K562 (cell line): ENCODE results near the gene RYR1. TPM values are rescaled to one million over a fixed set of nuclear protein-coding genes. Genes with fewer than 3 reads are reported as not detected.

ENCODE experiments used
- ATAC-seq: fragments of 200-7000 bp; cut with Tn5 transposase; 3 replicates; pipeline ENCODE4 v1.9.1; 2020; ENCODE audit warnings: moderate library complexity
- BruUV-seq: library from RNA; stranded (reverse); fragments of 400-500 nt; replicated peaks from 2 replicates; lab custom pipeline; 2021; lab: Mats Ljungman, UMichigan
- CTCF ChIA-PET: fragments of 300-600 bp; formaldehyde crosslinking; extraction: SDS; loops from one replicate; lab custom pipeline; 2021; ENCODE audit warnings: low intra/inter-chr PET ratio; lab: Yijun Ruan, JAX
- POLR2A ChIA-PET: fragments of 300-600, 350-650 bp; sonication (Branson Sonifier 250); formaldehyde crosslinking; extraction: SDS; loops from one replicate; lab custom pipeline; 2021; ENCODE audit warnings: antibody characterized with exemption, inconsistent platforms; lab: Yijun Ruan, JAX
- DNase-seq, 4 experiments: peaks; one replicate each; pipeline versions ENCODE4 v3.0.0 to v3.0.0-alpha.2; 2011 to 2018; ENCODE audit warnings: low spot score in 3 of 4, mixed read lengths in 3 of 4; ENCODE audit errors: extremely low read depth in 1 of 4
- FAIRE-seq: peaks from 2 replicates; lab custom pipeline; 2011; peaks lifted over from hg19 to GRCh38; lab: Jason Lieb, UNC
- H2AFZ ChIP-seq: 2 replicates; pipeline ENCODE4 v1.6.0; 2011; ENCODE audit warnings: low read depth, low read length, control low read depth, inconsistent platforms
- H3K27ac ChIP-seq: fragments of 200-600 bp; 3 replicates; pipeline ENCODE4 v1.8.0; 2011; ENCODE audit warnings: low read depth, mild to moderate bottlenecking, control low read depth, inconsistent platforms, low read length, moderate library complexity, mixed read lengths; ENCODE audit errors: extremely low read depth
- H3K27me3 ChIP-seq, 2 experiments: fragments of 300-600 bp in 1 of 2; 2 replicates in 1 of 2; 3 replicates in 1 of 2; pipeline versions ENCODE4 v1.6.0 to v1.8.0; 2011; ENCODE audit warnings: inconsistent platforms in 2 of 2, low read length in 2 of 2, mild to moderate bottlenecking in 1 of 2, mixed read lengths in 1 of 2, moderate library complexity in 1 of 2; ENCODE audit not compliant: control insufficient read depth in 2 of 2, insufficient read depth in 2 of 2
- H3K36me3 ChIP-seq: fragments of 300-600 bp; 3 replicates; pipeline ENCODE4 v1.8.0; 2011; ENCODE audit warnings: mild to moderate bottlenecking, low read length, inconsistent platforms; ENCODE audit not compliant: control insufficient read depth, insufficient read depth
- H3K4me1 ChIP-seq, 2 experiments: fragments of 200-600 bp in 1 of 2; replicated peaks in 1 of 2; 2 replicates in 1 of 2; 3 replicates in 1 of 2; pipeline versions ENCODE4 v1.5.1 to v1.8.0; 2011; ENCODE audit warnings: inconsistent platforms in 2 of 2, low read length in 2 of 2, mild to moderate bottlenecking in 1 of 2, mixed read lengths in 1 of 2, moderate library complexity in 1 of 2; ENCODE audit not compliant: control insufficient read depth in 2 of 2, insufficient read depth in 2 of 2
- H3K4me2 ChIP-seq: 2 replicates; pipeline ENCODE4 v1.6.1; 2011; ENCODE audit warnings: low read length, control low read depth, inconsistent platforms, mixed read lengths; ENCODE audit not compliant: insufficient read depth
- H3K4me3 ChIP-seq: fragments of 200-600 bp; sonication (generic), shearing (Covaris generic); 2 replicates; pipeline ENCODE4 v1.5.1; 2016; ENCODE audit warnings: control low read depth, inconsistent platforms
- H3K79me2 ChIP-seq: fragments of 200-600 bp; 3 replicates; pipeline ENCODE4 v1.8.0; 2011; ENCODE audit warnings: low read length, inconsistent platforms; ENCODE audit not compliant: control insufficient read depth, insufficient read depth
- H3K9ac ChIP-seq, 2 experiments: 2 replicates each; pipeline versions ENCODE4 v1.6.0 to v1.6.1; 2011; ENCODE audit warnings: low read depth in 2 of 2, low read length in 2 of 2, control low read depth in 1 of 2, inconsistent platforms in 1 of 2, mild to moderate bottlenecking in 1 of 2, mixed read lengths in 1 of 2; ENCODE audit not compliant: insufficient read depth in 1 of 2
- H3K9me1 ChIP-seq: one replicate; pipeline ENCODE4 v1.6.0; 2011; ENCODE audit warnings: inconsistent platforms, mild to moderate bottlenecking, low read length, moderate library complexity; ENCODE audit not compliant: control insufficient read depth, insufficient read depth
- H3K9me3 ChIP-seq: replicated peaks from 2 replicates; pipeline ENCODE4 v1.5.1; 2011; ENCODE audit warnings: low read depth, low read length, inconsistent platforms; ENCODE audit not compliant: control insufficient read depth, insufficient read depth
- H4K20me1 ChIP-seq: replicated peaks from 2 replicates; pipeline ENCODE4 v1.6.1; 2011; ENCODE audit warnings: low read length, inconsistent platforms, mixed read lengths; ENCODE audit not compliant: control insufficient read depth, insufficient read depth
- HEY1 ChIP-seq: fragments of 250-450 bp; sonication (Bioruptor Pico); IDR thresholded peaks from 2 replicates; pipeline ENCODE4 v1.5.0; 2020; ENCODE audit warnings: mild to moderate bottlenecking, moderate library complexity, borderline replicate concordance
- MYNN ChIP-seq, 2 experiments: sonication (generic); formaldehyde crosslinking in 1 of 2; IDR thresholded peaks; 2 replicates each; pipeline versions ENCODE4 v1.5.0 to v1.6.1; 2016 to 2020; ENCODE audit warnings: antibody characterized with exemption in 1 of 2, missing genetic modification reagents in 1 of 2
- RBM25 ChIP-seq: fragments of 200-400 bp; formaldehyde crosslinking; IDR thresholded peaks from 2 replicates; pipeline ENCODE4 v1.6.1; 2018; ENCODE audit warnings: low read length, low read depth, moderate library complexity; ENCODE audit not compliant: severe bottlenecking
- RBM39 ChIP-seq: fragments of 200-400 bp; formaldehyde crosslinking; optimal IDR thresholded peaks from 2 replicates; pipeline ENCODE3; 2018; ENCODE audit warnings: low read depth, low read length
- SREBF2 ChIP-seq: sonication (generic); formaldehyde crosslinking; IDR thresholded peaks from 2 replicates; pipeline ENCODE4 v1.4.0; 2020; ENCODE audit warnings: mild to moderate bottlenecking, missing genetic modification reagents
- TAF7 ChIP-seq: fragments of 450-650 bp; IDR thresholded peaks from 2 replicates; pipeline ENCODE4 v1.6.1; 2016; ENCODE audit warnings: missing genetic modification characterization, missing compliant biosample characterization
- TCF7 ChIP-seq: sonication (generic); IDR thresholded peaks from 2 replicates; pipeline ENCODE4 v1.6.1; 2016; ENCODE audit warnings: antibody characterized with exemption, borderline replicate concordance
- ZNF655 ChIP-seq: fragments of 250-450 bp; sonication (Bioruptor Pico); IDR thresholded peaks from 2 replicates; pipeline ENCODE4 v1.5.0; 2021
- WGBS: fragments of 100-300 bp; shearing (Covaris generic); methylation state at CpG from one replicate; pipeline ENCODE4 v1.1.6; 2016; ENCODE audit warnings: low coverage, mixed read lengths; ENCODE audit not compliant: insufficient coverage; ENCODE audit errors: missing lambda C conversion rate; 5-methylcytosine and 5-hydroxymethylcytosine counted together
- in situ Hi-C: fragments of 300-500 bp; cut with MboI; formaldehyde crosslinking; loops from 4 replicates; pipeline ENCODE4 v1.15.0; 2018; ENCODE audit warnings: inconsistent platforms, mixed read lengths
- intact Hi-C: fragments of 100-400 bp; cut with micrococcal nuclease; formaldehyde crosslinking; loops from 2 replicates; pipeline ENCODE4 v1.14.2; 2022
- polyA plus RNA-seq, 8 experiments: library from polyadenylated mRNA; depleted of rRNA in 4 of 8; stranded (reverse) in 5 of 8; unstranded in 3 of 8; fragments of >200 nt; fragmentation: Nextera tagmentation in 2 of 8; fragmentation: Illumina TruSeq in 1 of 8; extraction: Ambion mirVana in 2 of 8; extraction: Trizol in 1 of 8; gene quantifications; 2 replicates each; pipeline versions ENCODE4 v1.2.1 to v1.2.3, GENCODE V29; 2011 to 2014; ENCODE audit warnings: inconsistent platforms in 1 of 8, missing spikeins in 1 of 8
- total RNA-seq, 7 experiments: library from RNA; depleted of rRNA in 6 of 7; stranded (reverse); fragments of >200 nt in 6 of 7; fragmentation: Illumina TruSeq in 2 of 7; extraction: Trizol in 2 of 7; gene quantifications; 2 replicates each; pipeline versions ENCODE4 v1.2.1 to v1.2.3, GENCODE V29; 2011 to 2021; ENCODE audit warnings: low replicate concordance in 1 of 7

Gene RYR1
- total and polyA plus RNA-seq, 9 of the 15 experiments (the other 6 are each of a cell fraction or from before 2014, with no cell fraction given): 0.11 to 7.4 (median 3.7) TPM

GRCh38 chr19:38389957-38390924 is 43.2 kb upstream of the RYR1 start:
- no peaks in the 10 kb centered on the region for H4K20me1 ChIP-seq
- FAIRE-seq: no peak
- in situ Hi-C loops (no loop called here), intact Hi-C loops (loop anchor here (5.0 kb wide), 2 partner anchors 53 to 148 kb away; partner anchors contain the start of gene CATSPERG)
- H3K27ac ChIP-seq: no peak overlapping the region
- H3K9me1 ChIP-seq: no peaks in the 10 kb centered on the region
- peaks cover 16 to 71% of the 10 kb centered on the region in 2 experiments; a peak in 4 of 5 replicates for H3K4me1 ChIP-seq
- H3K36me3 ChIP-seq: peaks cover 12% of the 10 kb centered on the region; the same call in 1 of the 3 replicates
- ChIA-PET CTCF (no interaction called here), POLR2A (interaction anchor here (0.5 to 1.3 kb wide), 7 partner anchors 9 to 441 kb away, joined by 3 to 5 read pairs (median 3); partner anchors contain the start of genes FAM98C and PSMD8)
- peak overlapping the region in 1 of 2 experiments; percentile 61; a peak in 1 of 4 replicates for H3K9ac ChIP-seq
- 0 out of 2 replicates have a peak, but pooled peaks cover 2% of the 10 kb centered on the region for H3K9me3 ChIP-seq
- H3K4me3 ChIP-seq: no peak overlapping the region
- H3K79me2 ChIP-seq: no peaks in the 10 kb centered on the region
- H3K27me3 ChIP-seq: no peaks in the 10 kb centered on the region
- 44% methylated on average over 5 of the region's 22 CpGs for WGBS
- ATAC-seq: no peak
- no peak for TF ChIP-seq TAF7 (tag)
- no peak for TF ChIP-seq RBM25
- no peak for TF ChIP-seq SREBF2
- no peak for TF ChIP-seq TCF7
- TF ChIP-seq HEY1: no peak
- no peak for TF ChIP-seq MYNN (IDR thresholded peaks at IDR 0.05)
- TF ChIP-seq MYNN (CRISPR knock-in tag; IDR thresholded peaks at IDR 0.05): no peak
- TF ChIP-seq RBM39: no peak
- TF ChIP-seq ZNF655 (CRISPR knock-in tag): no peak
- H3K4me2 ChIP-seq: no peak overlapping the region
- no peak overlapping the region for H2AFZ ChIP-seq
- BruUV-seq: no TSS peak
- DNase-seq: peak in 1 of 4 experiments; percentile 38
